GM11168 (cell line): ENCODE data around the gene CDH16.
"Not testable (repeated sequence)": the region's sequence is repeated elsewhere in the genome, so short reads cannot be mapped to it uniquely, and the experiment has no call there.

Experiments used
- in situ Hi-C: fragments of 300-500 bp; cut with MboI; formaldehyde crosslinking; loops from one replicate; pipeline ENCODE4 v1.12.0; 2022; ENCODE audit warnings: low sequenced_read_pairs; ENCODE audit not compliant: unreplicated experiment

Gene CDH16

GRCh38 chr16:66948134-66948836 is 29.6 kb upstream of the CDH16 start:
- in situ Hi-C loops = no loop called here

GRCh38 chr16:66947302-66948065 is 28.8 kb upstream of the CDH16 start:
- in situ Hi-C loops = no loop called here

GRCh38 chr16:66946974-66947301 is 28.3 kb upstream of the CDH16 start:
- in situ Hi-C loops = no loop called here

- in situ Hi-C loops = no loop called here
These were observed 27.9 kb upstream of the CDH16 start for GRCh38 chr16:66946541-66946940.

- in situ Hi-C loops = no loop called here
These were observed 27.3 kb upstream of the CDH16 start for GRCh38 chr16:66945939-66946338.

GRCh38 chr16:66944971-66945370 is 26.3 kb upstream of the CDH16 start:
- in situ Hi-C loops = not testable (repeated sequence)

DNA sequence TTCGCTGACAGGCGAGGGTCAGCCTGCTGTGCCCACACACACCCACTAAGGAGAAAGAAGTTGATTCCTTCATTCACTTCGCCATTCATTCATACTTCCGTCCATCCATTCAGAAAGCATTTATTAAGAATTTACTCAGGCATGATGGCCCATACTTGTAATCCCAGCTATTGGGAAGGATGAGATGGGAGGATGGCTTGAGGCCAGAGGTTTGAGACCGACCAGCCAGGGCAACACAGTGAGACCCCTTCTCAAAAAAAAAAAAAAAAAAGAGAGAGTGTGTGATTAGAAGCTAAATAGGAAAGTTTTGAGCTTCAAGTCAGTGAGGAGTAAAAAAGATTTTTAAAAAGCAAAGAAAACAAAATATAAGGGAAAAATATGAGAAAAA is 25.4 kb upstream of the CDH16 start:
- in situ Hi-C loops = no loop called here

DNA sequence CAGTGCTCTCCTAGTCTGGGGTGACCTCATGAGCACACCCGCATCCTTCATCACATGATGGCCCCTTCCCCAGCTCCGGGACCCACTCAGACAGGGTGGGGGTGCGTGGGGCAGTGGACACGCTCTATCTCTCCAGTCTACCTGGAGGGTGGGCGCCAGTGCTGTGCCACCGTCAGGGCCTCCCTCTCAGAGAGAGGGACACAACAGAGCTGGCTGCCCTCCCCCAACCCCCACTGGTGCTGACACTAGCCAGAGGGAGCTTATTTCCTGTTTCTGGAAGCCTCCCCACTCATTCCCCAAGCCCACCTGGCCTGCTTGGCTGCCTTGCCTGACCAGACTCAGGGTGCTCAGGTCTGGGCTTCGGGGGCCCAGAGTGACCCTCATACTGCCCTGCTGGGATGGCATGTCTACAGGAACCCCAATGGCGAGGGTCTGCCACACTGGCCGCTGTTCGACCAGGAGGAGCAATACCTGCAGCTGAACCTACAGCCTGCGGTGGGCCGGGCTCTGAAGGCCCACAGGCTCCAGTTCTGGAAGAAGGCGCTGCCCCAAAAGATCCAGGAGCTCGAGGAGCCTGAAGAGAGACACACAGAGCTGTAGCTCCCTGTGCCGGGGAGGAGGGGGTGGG is 24.9 kb upstream of the CDH16 start:
- in situ Hi-C loops = no loop called here

DNA sequence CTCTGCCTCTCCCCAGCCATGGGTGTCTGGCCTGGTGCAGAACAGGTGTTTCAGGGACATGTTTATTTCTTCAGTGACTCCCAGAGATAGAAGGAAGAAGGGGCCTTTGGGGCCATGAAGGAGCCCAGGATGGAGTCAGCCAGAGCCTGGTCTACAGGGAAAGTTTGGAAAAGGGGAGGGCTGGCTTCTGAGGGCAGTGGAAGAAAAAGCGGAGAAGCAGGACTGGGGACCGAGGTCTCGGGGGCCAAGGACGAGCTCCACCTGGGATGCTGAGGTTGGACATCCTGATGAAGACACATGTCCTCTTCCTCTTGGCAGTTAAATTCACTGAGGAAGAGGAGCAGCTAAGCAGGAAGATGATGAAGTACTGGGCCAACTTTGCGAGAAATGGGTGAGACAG is 24.3 kb upstream of the CDH16 start:
- in situ Hi-C loops = no loop called here

- in situ Hi-C loops = no loop called here
These were observed 21.6 kb upstream of the CDH16 start for GRCh38 chr16:66940236-66940635.

DNA sequence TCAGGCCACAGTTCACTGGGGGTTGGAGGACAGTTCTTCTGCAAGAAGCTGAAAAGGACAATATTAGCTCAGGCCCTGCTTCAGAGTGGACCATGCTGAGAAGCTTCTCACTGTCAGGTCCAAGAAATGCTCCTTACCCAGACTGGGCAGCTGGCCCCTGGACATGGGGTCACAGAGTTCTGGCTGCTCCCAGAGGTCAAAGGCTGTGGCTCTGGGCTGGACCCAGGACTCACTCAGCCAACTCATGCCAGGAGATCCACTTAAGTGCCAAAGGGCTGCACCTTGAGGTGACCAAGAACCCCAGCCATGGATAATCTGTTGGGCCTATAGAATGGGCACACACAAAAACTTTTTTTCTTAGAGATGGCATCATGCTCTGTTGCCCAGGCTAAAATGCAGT is 20.7 kb upstream of the CDH16 start:
- in situ Hi-C loops = no loop called here

DNA sequence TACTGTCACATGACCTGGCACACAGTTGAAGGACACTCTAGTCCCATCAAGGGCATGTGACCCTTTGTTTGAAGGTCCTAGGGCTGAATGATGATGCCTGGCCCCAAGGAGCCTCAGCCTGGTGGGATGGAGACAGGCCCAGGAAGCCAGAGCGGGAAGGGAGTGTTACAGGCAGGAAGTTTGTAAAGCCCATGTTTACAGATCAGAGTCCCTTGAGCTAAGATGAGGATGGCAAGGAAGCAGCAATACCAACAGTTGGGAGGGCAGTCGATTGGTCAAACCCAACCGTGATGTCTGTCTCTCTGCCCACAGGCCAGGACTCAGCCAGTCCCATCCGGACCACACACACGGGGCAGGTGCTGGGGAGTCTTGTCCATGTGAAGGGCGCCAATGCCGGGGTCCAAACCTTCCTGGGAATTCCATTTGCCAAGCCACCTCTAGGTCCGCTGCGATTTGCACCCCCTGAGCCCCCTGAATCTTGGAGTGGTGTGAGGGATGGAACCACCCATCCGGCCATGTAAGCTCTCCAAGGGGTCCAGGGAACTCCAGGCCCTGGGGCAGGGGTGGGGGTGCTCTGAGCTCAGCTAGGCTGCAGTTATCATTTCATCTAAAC is 19.1 kb upstream of the CDH16 start:
- in situ Hi-C loops = no loop called here

GRCh38 chr16:66936889-66937554 is 18.3 kb upstream of the CDH16 start:
- in situ Hi-C loops = no loop called here

- in situ Hi-C loops = no loop called here
These were observed 17.8 kb upstream of the CDH16 start for GRCh38 chr16:66936462-66936861.

- in situ Hi-C loops = no loop called here
These were observed 16.8 kb upstream of the CDH16 start, which contains the start of gene CES2 for GRCh38 chr16:66935314-66936011. Gene CES2, plus strand, starts transcription at chr16:66935516. Its CDS starts 120 bp downstream, at chr16:66935636.

DNA sequence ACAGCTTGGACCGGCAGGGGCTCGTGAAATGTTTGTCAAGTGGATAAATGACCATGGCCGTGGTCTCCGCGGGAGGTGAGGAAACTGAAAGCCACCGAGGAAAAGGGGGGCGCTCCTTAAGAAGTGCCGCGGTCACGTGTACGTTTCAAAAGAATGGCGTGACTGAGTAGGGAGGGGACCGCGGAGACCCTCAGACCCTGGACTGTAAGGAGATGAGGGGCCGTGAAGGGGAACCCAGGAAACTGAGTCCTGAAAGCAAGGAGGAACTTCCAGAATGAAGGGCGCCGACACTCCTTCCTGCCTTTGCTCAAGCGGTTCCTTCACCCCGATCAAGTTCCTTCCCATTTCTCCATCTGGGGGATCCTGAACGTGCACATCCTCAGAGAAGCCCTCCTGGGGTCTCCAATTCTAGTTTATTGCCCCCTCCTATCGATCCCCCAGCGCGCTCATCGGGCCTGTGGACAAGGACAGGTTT is 16.2 kb upstream of the CDH16 start:
- in situ Hi-C loops = not testable (repeated sequence)

DNA sequence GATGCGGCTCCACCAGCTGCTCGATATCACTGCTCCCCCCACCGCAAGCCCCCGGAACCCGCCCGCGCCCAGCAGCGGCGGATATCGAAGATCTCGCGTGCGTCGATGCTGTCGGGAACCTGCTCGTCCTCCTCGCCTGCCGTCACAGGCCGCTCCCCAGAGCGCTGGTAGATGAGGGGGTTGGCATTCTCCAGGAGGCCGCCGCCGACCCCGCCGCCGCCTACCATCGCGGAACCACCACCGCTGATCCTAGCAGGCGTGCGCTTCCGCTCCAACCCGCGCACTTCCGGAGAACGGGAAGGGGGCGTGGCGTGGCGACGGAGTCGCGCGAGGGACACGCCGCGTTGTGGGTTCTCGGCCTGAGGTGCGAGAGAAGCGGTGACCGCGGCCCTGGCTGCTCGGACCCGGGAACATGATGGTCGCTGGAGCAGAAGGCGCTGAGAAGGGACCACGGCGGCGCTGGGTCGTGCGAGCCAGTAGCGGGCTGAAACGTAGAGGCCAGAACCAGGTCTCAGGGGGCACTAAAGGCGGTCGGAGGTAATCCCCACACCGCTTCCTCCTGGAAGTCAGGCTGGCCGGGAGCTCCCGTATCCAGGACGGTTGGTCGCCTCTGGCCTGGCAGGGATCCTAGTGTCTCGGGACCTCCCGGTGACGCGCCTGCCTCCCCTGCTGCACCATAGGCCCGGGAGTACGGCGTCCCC is 15.6 kb upstream of the CDH16 start, which contains the start of gene CIAO2B:
CIAO2B (minus strand) TSS at position 265 of the 701 bp plus-strand sequence; CDS start at position 227, 38 bp downstream.
- in situ Hi-C loops = no loop called here

DNA sequence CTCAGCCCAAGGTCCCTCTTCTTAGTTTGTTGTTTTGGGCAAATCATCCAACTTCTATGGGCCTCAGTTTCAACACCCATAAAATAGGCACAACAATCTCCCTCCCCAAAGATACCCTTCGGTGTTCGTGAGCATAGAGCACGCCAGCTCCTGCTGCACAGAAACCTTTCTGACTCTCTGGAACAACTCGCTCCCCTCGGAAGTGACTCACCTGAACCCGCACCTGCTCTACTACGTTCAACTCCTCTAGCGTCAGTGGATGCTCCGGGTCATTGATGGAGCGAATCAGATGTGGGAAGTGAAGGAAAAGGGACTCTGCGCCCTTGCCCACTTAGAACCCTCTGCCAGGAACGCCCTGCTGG is 15.1 kb upstream of the CDH16 start:
- in situ Hi-C loops = no loop called here

DNA sequence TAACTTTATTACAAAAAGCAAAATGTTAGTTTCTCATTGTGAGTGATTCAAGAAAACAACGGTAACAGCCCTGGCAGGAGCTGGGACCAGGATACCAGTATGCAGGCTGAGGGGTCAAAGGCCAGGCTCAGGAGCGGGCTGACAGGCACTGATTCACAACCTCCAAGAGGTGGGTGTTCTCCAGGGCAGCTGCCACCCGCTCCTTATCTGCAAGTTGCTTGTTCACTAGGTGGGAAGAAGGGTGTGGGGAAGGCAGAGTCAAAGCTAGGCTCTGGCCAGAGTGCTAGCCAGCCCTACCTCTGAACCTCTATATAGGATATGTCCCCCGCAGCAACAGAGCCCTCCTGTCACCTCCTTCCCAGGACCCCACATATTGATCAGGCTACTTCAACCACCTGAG is 13.4 kb upstream of the CDH16 start:
- in situ Hi-C loops = no loop called here
